Globus pallidus (tissue), 1 donor: Measurements from ENCODE around the gene ANKRD28.
"Not testable (repeated sequence)": the region's sequence is repeated elsewhere in the genome, so short reads cannot be mapped to it uniquely, and the experiment has no call there.

Experiments used
- DNase-seq: peaks from one replicate; pipeline ENCODE4 v3.0.0-alpha.2; 2015; ENCODE audit warnings: low spot score

ANKRD28 gene

GRCh38 chr3:15801298-15801697, 3.5 kb upstream of the ANKRD28 start:
- no peak for DNase-seq

GRCh38 chr3:15800780-15801179, 3.0 kb upstream of the ANKRD28 start:
- no peak for DNase-seq

- no peak for DNase-seq
Measured at GRCh38 chr3:15800327-15800726, 2.5 kb upstream of the ANKRD28 start.

GRCh38 chr3:15798533-15799245, 910 bp upstream of the ANKRD28 start:
- DNase-seq, result no peak

GRCh38 chr3:15796771-15797641, 773 bp downstream of the ANKRD28 start:
- peak; percentile 72 for DNase-seq

GRCh38 chr3:15796331-15796730, 1.4 kb downstream of the ANKRD28 start:
- DNase-seq, result peak; percentile 59

- no peak for DNase-seq
Measured at GRCh38 chr3:15795651-15796308, 2.0 kb downstream of the ANKRD28 start.

GRCh38 chr3:15794842-15795650, 2.7 kb downstream of the ANKRD28 start:
- peak; percentile 49 for DNase-seq

GRCh38 chr3:15794303-15794771, 3.4 kb downstream of the ANKRD28 start:
- peak; percentile 33 for DNase-seq

- DNase-seq, result no peak
Measured at GRCh38 chr3:15791525-15791924, 6.3 kb downstream of the ANKRD28 start.

- DNase-seq, result no peak
Measured at GRCh38 chr3:15787941-15788340, 9.8 kb downstream of the ANKRD28 start.

- DNase-seq, result no peak
Measured at GRCh38 chr3:15787526-15787925, 10.3 kb downstream of the ANKRD28 start.

GRCh38 chr3:15783361-15783969, 14.3 kb downstream of the ANKRD28 start:
- no peak for DNase-seq

GRCh38 chr3:15782429-15782828, 15.3 kb downstream of the ANKRD28 start:
- DNase-seq, result no peak

GRCh38 chr3:15781637-15782402, 16.0 kb downstream of the ANKRD28 start:
- DNase-seq, result no peak

- no peak for DNase-seq
Measured at GRCh38 chr3:15781131-15781530, 16.6 kb downstream of the ANKRD28 start.

GRCh38 chr3:15779111-15779510, 18.7 kb downstream of the ANKRD28 start:
- no peak for DNase-seq

- DNase-seq, result no peak
Measured at GRCh38 chr3:15778332-15778858, 19.4 kb downstream of the ANKRD28 start.

- DNase-seq, result not testable (repeated sequence)
Measured at GRCh38 chr3:15774931-15775560, 22.7 kb downstream of the ANKRD28 start.

- no peak for DNase-seq
Measured at GRCh38 chr3:15771444-15771843, 26.3 kb downstream of the ANKRD28 start.
